NCI-H2227 (cell line): Measurements from ENCODE around the gene MGMT.

ENCODE experiments used
- DNase-seq: peaks from one replicate; lab custom pipeline; 2025; ENCODE audit not compliant: unreplicated experiment; lab: John Stamatoyannopoulos, UW

The MGMT gene

DNA sequence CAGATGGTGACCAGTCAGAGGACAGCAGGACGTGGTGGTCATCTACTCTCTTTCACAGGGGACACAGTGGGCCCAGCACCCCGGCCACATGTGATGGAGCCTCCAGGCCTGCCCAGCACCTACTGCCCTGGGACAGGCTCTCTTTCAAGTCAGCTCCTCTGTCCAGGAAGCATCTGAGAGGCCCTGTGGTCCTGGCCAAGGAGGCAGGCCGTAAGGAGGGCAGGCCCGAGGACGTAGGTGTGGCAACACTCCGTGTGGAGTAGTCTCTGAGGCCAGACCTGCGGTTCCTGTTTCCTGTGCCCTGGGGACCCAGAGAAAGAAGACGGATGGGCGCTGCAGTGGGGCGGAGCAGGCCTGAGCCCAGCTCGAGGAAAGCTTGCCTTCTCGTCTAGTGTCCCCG is 317.9 kb downstream of the MGMT start:
- no peak for DNase-seq

DNA sequence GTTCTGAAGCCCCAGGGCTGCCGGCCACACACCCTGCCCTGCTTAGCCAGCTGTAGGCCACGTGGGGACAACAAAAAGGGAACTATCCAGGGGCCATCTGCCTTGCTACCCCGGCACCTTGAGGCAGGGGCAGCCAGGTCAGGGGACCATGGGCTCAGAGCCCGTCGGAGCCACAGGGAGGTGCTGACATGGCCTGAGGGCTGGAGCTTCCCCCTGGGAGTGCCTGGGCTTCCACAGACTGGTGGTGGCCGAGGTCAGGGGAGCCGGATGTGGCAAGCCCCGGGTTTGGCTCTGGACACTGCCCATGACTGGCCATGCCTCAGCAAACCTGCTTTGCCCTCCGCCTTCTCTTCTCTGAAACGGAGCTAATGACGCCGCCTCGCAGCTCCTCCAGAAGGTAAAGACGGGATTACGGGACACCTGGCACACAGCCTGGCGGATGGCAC is 318.5 kb downstream of the MGMT start:
- DNase-seq = no peak

DNA sequence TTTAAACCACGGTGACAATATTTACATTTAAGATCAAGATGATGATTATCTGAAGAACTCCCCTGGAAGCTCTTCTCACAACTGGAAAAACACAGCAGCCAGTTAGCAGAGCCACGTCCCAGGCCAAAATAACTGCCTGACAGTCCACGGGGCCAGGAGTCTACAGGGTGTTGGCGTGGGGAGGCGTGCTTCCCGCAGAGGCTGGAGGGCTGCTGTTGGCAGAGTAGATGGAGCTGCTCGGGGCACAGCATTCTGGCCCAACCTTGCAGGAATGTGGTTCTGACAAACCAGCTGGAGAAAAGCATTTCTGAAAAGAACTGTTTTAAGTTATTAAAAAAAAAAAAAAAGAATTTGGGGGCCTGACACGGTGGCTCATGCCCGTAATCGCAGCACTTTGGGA is 319.2 kb downstream of the MGMT start:
- no peak for DNase-seq

DNA sequence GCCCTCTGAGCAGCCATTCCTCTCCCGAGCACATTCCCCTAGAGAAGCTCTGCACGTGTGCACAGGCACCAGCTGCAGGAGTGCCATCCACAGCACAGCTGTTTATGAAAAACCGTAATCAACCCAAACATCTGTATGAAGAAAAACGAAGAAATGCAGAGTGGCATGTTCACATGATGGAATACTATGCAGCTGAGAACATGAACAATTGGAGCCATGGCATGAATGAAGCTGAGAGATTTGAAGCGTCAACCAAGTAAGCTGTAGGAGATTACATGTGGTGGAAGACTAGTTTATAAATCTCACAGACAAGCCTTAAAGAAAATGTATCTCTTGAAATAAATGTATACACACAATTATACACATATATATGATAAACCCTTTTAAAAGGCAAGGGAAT is 320.5 kb downstream of the MGMT start:
- no peak for DNase-seq

DNA sequence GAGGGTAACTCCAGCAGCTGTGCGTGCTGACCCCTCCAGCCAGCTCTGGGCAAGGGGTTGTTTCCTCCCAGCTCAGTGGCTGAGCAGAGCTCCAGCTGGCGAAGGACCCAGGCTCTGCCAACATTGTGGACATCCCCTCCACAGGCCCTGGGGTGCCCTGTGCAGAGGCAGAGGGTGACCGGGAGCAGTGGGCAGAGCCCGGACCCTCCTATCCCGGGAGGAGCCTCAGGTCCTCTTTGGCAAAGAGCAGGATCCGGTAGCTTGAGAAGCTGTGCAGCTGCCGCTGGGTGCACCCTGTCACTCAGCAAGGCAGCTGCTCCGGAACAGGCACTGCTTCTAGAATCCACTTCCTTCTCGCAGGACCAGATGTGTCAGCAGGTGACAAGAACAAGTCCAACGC is 321.2 kb downstream of the MGMT start:
- no peak for DNase-seq

DNA sequence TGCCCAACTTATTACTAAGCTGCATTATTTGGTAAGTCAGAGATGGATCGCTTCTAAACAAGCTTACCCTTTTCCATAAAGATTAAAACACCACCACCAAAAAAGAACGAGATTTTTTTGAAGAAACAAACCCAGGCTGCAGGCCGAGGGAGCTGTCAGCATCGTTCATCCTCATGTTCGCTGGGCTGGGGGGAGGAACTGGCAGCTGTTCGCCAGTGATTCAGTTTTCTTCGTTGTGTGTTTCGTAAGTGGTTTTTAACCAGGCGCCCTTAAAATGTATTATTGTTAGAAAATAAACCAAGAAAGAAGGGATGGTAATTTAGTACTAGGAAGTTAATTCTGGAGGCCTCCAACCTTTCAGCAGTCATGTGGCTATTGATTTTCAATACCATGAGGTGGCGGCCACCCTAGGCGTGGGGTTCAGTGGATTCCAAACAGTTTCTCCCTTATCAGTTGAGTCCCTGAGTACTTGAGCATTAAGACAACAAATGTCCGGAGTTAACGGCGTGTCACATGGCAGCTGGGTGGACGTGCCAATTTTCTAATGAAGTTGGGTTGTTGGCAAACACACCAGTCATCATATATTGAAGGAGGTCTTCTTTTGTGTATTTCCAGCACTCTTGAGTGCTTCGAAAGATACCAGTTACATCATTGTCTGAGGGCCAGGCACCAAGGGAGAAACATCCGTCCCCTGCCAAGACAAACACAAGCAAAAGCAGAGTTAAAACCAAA is 323.8 kb downstream of the MGMT start:
- DNase-seq = no peak

DNA sequence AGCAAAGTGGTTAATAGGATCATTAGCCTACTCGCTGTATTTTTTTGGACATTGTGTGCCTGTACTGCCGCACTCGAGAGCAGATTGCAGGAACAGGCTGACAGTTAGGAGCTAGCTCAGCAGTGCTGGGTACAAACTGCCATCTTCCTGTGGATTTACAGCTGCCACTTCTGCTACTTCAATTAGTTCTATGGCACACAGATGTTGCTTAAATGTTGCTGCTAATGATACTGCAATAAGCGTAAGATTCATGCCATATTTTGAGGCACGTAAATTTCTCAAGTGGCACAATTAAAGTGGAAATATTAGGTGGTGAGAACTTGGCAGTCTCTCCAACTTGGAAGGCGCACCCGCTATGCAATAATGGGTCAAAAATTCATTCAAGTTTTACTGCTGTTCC is 325.1 kb downstream of the MGMT start:
- no peak for DNase-seq

DNA sequence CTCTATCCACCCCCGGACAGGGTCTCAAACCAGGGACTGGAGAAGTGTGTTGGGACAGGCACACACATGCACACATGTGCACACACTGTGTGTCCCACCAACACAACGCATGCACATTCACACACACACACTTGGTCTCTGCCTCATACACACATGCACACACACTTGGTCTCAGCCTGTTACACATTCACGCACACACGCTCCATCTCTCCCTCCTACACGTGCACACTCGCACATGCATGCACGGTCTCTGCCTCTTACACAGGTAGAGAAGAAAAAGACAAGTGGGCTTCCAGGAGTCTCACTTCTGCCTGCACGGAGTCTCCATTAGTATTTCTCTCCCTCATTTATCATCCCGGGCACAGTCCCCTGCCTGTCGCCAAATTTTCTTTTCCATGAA is 325.8 kb downstream of the MGMT start:
- no peak for DNase-seq

DNA sequence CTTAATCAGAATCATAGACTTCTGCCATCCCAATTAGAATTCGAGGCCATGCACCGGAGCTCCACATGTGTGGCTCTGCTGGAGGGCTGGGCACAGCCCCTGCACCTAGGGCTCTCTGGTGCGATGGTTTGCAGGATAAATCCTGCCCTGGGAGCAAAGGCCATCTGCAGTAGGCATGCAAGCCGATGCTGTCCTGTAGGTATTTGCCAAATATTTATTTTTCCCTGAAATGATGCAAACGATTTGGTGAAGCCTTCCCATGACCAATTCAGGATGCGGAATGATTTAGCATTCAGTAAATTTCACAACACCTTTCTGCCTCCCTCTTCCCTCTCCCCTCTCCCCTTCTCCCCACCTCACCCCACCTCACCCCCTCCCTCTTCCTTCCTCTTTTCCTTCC is 326.4 kb downstream of the MGMT start:
- no peak for DNase-seq

DNA sequence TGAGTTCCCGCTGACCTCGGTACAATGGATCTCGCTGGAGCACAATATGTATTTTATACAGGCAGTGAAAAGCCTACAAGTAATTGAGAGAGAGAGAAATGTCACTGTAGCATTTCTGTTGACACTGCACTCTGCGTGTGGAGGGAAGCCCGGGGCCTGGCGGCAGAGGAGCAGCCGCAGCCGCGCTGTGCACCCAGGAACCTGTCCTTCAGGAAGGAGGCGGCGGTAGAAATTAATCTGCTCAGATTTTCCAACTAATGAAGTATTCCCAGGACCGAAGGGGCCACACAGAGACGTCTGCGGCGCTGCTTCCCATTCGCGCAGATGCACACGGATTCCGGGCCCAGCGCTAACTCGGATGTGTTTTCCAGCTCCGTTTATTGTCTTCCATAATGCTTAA is 327.0 kb downstream of the MGMT start:
- no peak for DNase-seq

DNA sequence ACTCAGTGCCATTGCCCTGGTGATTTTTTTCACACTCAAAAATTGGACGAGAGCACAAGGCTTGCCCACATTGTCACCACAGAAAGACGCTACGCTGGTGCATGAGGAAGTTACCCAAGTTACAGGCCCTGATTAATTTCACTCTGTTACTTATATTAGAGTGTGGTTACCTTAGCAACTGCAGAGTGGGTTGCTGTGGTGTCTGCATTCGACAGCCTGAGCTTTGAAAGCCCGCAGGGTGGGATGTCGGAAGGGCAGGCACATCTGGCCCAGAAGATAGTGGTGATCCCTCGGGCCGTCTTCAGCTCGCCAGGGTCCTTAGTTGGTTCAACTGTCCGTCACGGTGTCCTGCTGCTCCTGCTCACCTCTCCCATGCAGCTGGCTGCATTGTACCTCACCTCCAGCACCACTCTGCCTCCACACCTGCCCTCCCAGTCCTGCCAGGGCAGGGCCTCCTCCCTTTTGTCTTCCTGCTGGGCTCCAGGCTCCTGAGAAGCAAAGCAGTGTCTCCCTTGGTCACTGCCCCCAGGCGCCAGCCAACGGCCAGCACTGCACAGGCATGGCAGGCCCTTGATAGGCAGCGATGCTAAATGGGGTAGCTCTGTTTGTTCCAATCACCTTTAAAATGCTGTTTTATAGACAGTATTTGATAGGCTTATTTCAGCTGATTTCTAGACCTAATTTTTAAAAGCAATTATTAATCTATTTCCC is 329.8 kb downstream of the MGMT start:
- no peak for DNase-seq

DNA sequence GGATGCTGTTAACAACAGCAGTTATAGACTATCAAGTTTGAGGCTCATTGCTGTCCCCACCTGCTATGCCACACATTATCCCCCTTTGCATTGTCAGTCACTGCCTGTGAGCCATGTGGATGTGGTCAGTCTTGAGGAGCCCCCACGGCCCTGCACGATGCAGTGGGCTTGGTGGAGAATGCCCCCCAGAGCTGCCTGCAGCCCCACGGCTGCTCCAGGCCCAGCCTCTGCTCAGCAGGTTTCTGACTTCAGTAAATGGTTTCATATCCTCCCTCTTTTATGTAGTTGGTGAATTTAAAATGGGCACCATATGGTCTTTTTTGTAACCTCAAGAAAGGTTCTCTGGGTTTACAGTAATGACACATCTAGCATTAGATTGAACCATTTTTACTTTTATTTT is 332.9 kb downstream of the MGMT start:
- no peak for DNase-seq

DNA sequence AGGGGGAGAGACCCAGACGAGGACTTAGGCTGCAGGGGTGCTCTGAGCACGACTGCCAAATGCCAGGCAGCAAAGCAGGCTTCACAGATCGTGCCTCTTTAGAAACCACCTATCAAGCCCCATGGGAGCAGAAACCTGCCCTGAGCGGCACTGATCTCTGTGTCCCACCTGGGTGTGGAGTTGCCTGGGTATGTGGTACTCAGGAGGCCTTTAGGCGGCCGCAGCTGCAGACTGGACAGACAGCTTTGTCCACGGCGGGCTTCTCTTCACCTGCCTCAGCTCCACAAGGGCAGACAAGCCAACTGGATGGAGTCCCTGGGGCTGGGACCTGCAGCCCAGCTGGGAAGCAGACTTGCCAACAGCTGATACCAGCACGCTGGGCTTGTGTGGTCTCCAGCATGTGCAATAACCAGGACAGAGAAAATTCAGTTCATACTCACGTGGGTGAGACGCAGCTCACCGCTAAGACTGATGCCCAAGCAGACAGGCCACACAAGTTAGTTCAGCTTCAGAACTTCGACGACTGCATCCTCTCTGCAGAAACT is 333.8 kb downstream of the MGMT start:
- DNase-seq = no peak

DNA sequence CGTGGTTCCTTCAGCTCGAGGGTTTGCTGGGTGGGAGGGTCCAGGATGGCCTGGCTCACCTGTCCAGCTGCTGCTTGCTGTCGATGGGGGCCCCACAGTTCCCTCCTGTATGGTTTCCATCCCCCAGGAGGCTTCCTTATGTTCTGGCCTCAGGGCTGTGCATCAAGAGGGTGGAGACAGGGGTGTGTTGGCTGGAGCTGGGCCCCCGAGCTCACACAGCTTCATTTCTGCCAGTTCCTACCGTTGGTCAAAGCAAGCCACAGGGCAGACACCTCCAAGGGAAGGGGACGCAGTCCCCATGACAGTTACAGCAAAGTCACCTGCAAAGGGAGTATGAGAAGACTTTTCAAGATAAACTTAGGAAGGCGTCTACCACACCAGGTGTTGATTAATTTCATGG is 340.2 kb downstream of the MGMT start:
- DNase-seq = no peak

DNA sequence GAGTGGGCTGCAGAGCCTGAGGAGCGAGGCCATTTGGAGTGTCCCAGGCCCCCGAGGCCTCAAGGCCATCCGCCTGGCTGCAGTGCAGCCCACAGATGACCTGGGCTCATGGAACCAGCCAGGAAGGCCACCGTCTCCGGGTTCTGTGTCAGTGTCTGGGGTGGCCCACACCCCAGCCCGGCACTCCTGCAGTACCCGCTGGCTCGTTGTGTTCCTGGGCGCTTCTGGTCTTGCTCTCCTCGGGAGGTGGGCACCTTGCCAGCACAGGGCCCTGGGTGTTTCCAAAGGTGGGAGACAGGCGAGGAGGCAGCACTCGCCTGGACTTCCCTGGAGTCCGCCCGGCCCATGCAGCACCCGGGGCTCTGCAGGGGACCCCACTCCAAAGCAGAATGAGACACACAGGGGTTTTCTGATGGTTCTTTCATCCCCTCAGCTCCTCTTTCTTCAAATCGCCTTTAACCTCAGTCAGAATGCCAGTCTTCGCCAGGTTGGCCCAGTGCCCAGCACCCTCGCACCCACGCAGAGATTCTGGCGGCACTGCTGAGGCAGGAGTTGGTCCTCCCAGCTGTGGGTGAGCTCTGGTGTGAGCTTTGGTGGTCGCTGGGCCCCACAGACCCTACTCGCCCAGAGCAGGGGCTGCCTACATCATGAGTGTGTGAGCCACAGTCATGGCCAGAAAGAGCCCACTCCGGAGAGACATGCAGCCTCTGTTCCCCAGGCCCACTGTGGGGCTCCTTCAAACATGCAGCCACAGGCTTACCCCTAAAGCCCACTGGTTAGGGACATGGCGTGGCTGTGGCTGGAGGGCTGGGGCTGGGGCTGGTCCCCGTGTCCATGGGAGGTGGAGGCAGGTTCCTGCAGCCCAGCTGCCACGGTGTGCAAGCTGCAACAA is 341.3 kb downstream of the MGMT start:
- DNase-seq = no peak

DNA sequence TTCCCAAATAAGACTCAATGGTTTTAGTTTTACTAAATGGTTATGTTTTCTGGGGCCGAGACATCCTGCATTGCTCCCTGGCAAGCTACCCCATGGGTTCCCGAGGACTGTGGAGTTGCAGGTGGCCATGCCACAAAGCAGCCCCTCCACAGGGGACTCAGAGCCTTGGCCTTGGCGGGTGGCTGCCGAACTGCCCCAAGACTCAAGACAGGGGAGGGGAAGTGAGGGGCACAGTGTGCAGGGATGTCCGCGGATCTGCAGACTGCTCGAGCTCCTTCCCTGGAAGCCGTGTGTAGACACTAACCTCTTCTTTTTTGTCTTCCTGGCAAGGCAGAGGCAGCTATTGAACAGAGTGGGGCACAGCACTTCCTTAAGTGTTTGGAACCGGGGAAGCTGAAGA is 342.4 kb downstream of the MGMT start:
- DNase-seq = no peak

DNA sequence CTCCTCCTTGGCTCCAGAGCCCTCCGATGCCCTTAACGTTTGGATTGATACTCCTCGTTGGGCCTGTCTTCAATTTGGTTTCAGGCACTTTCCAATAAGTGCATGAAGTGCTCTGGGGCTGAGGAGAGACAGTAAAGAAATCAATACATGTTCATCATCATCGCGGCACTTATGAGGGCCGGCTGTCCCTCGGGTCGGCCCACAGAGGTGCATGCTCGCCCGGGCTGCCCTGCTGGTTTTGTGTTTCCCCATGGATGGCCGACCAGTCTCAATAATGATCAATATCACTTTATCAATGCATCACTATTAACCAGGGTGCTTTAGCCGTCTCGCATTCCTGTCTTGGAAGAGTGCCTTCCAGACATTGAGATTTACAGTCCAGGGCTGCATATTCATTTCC is 342.8 kb downstream of the MGMT start:
- no peak for DNase-seq

DNA sequence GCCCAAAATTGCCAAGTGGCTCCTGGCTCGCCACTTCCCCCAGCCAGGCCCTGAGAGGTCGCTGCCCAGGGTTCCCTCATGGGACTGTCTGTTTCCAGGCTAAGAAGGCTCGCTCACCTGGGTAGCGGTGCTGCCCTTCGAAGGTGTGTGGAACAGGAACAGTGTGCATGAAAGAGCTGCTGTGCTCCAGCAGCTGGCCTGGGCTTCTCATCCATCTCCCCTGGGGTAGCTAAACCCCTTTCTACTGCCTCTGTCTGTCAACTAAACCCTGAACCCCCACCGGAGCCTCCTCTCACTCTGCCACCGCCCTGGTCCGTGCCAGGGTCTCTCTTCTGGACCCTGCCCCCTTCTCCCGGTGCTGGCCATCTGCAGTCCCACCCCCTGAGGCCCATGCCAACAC is 344.2 kb downstream of the MGMT start:
- no peak for DNase-seq

DNA sequence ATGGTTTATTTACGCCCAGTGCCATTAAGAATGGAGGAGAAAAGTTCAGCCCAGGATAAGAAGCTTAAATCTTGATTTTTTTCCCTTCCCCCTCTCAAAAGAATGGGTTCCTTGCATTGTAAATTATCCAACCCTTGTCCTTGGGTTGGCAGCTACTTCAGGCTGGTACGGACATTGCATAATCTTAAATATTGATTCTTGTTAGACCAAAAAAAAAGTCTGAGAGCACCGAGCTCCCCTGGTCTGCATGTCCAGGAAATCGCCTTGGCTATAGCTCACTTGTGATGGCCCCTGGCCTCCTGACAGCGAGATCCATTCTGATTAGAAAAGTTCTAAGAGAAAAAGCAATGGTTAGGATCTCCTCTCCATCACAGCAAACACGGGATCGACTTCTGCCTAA is 345.4 kb downstream of the MGMT start:
- no peak for DNase-seq

DNA sequence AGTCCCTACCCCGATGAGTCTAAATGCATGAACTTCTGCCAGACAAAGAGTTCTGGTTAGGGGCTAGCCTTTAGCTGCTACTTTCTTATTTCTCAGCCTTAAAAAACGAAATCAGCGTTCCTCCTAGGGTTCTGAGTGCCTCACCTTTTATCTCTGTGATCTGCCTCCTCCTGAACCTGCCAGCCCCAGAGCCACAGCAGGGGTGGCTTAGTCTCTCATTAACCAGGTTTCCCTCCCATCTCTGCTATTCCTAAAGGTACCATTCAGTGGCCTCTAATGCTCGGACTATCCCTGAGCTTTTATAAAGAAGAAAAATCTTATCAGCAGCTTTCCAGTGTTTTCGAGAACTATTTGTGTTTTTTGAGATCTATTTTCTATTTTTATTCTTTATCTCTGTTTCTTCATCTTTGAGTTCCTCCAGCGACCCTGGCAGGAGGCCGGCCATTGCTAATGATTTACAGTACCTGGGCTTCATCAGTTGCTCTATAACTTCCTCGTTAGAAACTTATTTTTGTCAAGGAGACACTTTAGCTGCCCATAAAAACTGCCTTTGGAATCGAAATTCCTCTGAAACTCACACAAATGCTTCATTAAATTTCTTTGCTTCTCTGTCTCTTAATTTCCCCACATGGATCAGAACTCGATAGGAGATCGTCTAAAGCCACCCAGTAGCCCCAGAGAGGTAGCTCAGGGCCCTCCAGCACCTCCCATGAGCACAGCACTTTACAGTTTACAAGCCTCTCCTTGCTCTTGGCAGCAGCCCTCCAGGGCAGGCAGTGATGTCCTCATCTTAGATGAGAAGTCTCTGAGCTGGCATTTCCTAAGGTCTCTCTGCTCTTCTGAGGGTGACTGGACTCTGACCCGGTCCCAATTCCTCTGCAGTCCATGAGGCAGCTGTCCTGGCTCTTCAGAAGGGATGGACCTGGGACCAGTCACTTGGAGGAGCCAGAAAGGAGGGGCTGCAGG is 347.9 kb downstream of the MGMT start:
- no peak for DNase-seq
